Activated T-helper 1 cell treated with anti-CD3 and anti-CD28 coated beads, Interleukin-2, amount 50 U/mL, for 16 hours (primary cell): Measurements from ENCODE around the gene EVX2.

Source experiments
- DNase-seq, 2 donors: peaks; one replicate each; pipeline ENCODE4 v3.0.0-alpha.2; 2020; ENCODE audit warnings: low read depth in 1 of 2, low spot score in 1 of 2

EVX2 gene

DNA sequence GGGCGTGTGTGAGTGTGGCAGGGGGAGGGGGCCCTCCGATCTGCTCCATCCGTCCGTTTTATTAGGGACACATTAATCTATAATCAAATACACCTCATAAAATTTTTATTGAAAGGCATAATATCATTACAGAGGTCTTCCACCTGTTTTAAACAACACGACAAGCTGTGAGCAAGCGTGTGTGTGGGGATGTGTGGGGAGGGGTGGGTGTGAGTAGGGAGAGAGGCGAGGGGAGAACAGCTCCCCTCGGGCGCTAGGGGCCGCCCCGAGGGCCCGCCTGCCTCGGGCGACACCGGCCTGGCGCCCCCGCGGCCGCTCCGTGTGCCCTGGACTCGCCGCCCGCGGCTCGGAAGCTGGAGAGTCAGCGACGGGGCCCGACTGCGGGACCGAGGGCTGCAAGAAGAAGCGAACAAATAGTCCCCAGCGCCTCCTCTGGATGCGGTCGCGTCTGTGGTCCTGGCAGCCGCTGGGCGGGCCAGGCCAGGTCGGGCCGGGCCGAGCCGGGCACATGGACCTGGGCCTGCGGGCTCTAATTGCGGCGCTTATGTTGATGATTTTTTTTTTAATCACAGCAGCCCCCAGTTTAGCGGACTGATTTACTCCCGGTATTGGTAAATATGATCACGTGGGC is 38.4 kb upstream of the EVX2 start:
- no peak for DNase-seq

DNA sequence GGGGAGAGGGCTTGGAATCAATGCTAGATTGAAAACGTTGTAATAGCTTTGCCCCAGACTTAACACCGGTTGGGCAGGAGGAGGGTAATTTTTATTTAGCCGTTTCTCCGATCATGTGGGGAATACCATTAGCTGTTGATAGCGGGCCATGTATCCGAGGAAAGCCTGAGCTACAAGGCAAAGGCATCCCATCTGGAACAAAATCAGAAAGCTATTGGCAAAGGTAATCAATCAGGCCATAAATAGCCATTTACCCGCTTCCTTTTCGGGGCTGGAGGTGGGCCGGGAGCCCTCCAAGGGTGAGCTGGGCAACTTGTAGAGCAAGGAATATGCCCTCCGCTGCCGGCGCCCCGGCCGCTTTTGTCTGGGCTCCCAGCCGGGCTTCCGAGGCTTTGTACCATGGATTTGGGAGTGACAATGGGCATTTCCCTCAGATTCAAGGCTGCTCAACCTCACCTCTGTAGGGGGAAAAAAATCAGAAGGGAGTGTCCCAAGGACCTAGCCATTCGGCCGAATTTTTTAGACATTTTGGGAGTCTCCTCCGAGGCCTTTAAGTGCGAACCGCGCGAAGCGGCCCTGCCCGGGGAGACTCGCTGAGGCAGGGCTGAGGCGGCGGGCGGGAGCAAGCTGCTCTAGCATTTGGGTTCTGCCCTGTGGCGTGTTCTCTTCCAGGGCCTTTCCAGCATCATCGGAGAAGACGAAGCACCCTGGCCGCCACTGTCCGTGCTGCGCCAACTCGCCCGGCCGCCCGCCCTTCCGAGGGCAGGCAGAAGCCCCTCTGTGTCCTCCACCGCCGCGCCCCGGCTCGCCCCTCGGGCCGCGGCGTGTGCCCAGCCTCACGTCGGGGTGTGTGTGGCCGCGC is 37.7 kb upstream of the EVX2 start:
- no peak for DNase-seq

DNA sequence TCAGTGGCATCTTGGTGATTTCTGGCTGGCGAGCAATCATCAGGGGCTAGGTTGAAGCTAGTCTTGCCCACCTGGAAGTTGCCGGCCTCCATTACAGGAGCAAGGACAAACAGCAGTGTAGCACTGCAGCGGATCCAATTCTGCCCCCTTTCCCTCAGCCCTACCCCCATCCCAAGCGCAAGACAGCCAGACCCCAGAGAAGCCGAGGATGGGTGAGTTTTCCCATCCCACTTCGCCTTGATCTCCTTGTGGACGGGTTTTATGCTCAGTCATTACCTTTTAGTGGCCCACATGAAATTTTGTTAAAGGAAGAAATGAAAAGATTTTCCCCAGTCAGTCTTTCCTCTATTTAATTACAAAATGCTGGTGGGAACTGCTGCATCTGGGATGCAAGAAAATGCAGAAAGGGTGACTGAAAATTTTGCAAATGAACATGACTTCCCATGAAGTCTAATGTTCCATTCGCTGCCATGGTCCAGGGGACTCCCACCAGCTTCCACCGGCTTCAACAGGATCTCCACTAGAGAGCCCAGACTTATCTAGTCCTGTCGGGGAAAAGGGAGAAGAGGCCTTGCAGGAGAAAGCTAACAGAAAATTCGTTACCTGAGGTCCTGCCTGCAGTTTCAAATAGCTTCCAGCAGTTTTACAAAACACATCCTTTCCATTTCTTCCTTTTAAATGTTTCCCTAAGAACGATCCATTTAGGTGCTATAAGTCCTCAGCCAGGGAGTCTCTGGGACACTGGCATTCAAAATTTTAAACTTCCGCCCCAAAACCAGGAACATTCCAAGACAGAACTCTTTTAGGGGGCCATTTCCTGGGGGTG is 36.8 kb upstream of the EVX2 start:
- DNase-seq: no peak

DNA sequence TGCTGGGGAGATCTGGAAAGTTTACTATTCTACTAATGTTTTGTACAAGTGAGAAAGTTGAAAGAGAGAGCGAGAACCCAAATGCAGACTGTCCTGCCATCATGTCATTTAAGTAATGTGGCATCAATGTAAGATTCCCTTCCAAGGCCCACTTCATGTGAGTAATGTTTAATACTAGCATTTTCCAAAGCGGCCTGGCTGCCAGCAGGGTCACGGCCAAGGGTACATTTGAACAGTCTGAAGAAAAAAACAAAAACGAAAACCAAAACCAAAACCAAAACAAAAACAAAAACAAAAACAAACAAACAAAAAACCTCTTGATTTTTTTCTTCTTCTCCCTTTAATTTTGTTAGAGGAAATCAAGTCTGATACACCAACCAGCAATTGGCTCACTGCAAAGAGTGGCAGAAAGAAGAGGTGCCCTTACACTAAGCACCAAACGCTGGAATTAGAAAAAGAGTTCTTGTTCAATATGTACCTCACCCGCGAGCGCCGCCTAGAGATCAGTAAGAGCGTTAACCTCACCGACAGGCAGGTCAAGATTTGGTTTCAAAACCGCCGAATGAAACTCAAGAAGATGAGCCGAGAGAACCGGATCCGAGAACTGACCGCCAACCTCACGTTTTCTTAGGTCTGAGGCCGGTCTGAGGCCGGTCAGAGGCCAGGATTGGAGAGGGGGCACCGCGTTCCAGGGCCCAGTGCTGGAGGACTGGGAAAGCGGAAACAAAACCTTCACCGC is 35.0 kb upstream of the EVX2 start:
- DNase-seq: no peak

DNA sequence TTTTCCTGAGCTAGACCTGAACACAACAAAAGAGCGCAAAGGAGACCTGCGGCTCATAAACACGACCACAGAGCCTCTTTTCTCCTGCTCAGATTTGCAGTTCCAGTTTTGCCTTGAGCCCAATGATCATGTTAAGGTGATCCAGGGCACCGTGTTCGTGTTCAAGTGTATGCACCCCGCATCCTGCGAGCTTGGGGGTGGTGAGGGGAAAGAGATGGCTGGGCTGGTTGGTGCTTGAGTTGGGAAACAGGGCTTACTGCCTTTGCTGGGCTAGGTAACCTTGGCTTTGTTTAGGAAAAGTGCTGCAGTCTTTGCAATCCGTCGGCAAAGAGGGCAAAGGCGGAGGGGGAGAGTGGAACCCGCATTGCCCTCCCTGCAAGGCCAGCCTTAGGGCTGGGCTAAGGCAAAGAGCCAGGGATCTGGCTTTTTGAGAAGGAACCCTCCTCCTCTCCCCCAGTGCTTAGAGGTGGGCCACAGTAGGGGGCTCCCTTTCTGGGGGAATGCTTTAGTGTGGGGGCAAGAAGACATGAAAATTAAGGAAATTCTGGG is 34.1 kb upstream of the EVX2 start:
- DNase-seq: no peak

DNA sequence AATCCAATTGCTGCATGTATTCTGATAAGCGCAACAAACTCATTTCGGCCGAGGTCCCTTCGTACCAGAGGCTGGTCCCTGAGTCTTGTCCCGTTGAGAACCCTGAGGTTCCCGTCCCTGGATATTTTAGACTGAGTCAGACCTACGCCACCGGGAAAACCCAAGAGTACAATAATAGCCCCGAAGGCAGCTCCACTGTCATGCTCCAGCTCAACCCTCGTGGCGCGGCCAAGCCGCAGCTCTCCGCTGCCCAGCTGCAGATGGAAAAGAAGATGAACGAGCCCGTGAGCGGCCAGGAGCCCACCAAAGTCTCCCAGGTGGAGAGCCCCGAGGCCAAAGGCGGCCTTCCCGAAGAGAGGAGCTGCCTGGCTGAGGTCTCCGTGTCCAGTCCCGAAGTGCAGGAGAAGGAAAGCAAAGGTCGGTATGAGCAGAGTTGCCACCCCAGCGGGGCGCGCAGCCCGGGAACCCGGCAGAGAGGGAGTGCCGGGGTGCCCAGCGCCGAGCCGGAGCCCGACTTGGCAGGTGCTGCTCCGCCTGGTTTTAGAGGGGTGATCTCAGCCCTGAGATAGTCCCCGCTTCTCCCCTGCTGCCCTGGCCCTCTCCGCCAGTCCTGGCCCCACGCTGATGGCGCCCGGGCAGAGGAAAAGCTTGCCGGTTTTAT is 33.5 kb upstream of the EVX2 start:
- DNase-seq: no peak

DNA sequence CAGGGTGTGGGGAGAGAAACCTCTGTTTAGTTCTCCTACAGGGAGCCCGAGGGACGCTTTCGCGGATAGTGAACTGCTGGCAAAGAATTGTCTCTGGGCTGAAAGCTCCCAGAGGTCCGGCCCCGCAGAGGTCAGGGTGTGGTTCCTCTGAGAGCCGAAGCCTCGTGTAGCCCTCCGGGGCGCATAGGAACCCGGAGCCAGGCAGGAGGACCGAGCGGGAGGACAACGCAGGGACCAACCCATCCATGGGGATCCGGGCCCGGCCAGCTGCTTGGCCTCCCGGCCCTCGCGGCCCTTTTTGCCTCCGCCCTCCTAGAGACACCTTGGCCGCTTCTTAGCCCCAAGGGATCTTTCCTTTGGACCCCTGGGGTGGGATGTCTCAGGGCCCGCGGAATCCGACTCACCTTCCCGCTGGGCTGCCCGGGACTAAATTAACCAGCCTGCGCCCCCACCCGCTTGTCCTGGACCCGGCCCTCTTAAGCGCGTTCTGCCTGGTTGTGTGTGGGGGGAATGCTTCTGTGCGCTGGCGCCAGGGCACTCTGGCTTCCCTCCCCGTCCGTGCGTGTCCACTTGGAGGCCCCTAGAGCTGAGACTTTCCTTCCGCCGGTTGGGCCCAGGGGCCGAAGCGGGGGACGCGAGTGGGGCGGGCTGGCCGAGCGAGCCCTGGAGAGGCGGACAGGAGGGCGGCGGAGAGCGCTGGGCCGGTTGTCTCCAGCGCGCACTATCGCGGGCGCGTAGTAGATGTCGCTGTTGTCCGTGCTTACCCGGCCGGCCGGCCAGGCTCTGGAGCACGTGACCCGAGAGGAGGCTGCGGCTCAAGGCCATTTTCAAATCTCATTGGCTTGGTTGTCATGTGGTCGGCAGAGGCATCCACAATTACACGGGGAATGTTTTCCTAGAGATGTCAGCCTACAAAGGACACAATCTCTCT is 32.4 kb upstream of the EVX2 start, which contains the start of gene HOXD10:
Gene HOXD10, plus strand, starts transcription at position 896 of the 931 bp plus-strand sequence. CDS start 56 bp downstream, outside the sequence.
- DNase-seq: no peak

DNA sequence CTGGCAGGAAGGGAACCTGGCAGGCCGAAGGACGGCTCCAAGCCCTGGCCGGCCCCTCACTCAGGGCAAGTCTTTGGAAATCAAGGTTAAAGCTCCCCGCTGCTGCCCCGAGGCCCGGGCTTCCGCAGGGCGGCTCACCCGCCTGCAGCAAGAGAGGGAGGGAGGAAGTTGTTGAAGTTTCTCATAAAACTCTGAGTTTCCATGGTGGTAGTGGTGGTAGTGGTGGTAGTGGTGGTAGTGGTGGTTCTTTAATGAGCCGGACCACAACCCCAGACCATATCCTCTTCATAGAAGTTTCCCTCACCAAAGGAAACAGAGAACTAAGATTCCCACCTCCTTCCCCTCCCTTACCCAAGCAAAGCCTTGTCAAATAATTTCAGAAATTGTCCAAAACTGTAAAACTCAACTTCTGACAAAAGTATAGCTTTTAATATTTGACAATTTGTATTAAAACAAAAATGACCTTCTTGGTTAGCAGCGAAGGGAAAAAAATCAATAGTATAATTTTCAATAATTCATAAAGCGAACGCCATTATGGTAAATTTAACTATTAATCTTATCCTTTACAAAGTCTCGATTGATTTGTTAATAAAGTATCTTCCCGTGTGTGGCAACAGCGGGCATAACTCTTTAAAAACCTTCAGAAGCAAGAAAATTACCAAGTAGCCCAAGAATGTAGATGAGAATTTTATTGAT is 31.3 kb upstream of the EVX2 start:
- no peak for DNase-seq

DNA sequence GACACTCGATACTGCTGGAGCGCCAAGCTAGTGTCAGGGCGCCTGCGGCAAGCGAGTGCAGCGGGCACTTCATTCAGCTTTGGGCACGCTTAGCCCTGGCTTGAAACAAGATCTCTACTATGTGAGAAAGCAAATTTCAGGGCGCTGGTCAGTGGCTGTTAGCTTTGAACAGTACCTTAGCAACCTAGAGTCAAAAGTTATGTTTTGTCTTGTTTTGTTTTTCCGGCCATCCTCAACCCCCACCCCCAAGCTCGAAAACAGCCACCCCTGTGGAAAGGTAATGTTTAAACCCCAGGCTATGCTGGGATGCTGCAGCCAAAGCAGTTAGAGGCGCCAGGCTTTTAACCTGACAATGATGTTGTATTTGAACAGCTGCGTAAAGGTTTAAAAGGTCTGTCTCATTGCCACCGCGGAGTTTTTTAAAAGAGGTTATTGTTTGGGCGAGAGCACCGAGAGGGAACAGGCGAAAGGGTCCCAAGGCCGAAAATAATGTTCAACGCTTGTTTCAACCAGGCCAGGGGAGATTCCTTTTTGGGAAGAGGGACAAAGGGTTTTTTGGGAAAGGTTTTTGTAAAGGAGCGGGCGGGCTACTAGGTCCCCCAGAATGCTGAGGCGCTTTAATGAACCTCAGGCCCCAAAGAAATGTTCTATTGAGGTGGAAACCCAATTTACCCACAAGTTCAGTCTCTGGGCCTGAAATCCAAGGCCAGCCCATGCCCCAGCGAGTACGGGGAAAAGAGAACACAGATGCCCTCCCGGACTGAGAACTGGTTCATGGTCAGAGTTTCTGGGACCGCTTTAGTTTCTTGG is 30.6 kb upstream of the EVX2 start:
- DNase-seq: no peak

DNA sequence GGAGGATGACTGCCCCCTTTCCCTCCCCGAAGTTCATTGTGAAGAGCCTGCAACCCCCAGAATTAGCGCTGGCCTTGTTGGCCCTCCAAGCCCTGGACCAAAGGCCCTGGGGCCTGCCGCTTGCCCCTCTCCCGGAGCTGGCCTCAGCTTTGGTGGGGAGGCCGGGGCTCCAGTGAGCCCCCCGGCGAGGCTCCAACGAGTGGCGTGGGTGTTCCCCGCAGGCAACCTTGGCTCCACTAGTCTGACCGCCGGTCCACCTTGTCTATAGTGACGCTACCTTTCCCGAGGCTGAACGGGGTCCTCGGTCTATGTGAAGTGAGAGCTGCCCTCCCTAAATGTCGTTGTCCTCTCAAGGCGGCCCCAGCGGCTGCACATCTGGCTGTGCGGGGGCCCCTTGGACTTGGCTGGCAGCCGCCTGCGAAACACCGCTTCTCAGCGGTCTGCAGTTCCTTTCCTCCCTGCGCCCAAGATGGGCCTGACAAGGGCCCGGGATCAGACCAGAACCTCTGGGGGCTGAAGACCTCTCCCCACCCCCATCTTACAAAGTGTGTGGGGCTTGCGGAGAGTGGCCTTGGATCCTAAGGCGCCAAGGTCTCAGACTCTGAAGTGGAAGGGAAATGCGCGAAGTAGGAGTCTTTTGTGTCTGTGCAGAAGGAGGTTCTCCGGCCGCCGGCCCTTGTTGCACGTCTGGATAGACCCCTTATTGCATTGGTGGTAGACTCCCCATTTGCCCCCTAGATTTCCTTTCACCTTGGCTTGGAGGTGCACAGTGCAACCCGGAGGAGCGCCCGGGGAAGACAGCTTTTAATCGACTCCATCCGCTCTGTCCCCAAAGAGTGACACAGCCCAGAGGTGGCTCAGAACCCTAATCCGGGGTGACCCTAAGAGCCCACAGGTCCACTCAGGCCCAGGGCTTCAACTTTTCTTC is 28.9 kb upstream of the EVX2 start:
- no peak for DNase-seq

DNA sequence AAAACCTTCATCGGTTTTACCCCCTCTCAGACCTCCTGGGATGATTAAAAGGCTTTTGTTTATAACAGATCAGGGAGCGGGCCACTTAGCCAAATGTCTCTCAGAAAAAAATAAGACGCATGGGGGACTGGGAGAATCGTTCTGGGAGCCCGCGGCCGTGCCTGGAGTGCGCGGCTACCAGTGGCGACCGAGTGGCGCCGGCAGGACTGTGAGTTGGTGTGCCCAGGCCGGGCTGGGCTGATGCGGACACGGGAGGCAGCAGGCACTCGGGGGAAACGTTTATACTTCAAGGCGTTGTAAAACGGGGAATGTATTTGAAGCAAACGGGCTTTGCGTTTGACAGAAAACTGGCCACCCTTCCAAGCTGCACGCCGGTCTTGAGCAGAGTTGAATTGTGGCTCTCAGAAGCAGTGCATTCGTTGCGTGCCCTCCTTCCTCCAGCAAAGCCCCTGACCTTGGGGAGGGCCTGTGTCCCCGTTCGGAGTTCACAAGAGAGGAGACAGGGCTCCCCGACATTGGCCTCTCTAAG is 28.1 kb upstream of the EVX2 start:
- no peak for DNase-seq

DNA sequence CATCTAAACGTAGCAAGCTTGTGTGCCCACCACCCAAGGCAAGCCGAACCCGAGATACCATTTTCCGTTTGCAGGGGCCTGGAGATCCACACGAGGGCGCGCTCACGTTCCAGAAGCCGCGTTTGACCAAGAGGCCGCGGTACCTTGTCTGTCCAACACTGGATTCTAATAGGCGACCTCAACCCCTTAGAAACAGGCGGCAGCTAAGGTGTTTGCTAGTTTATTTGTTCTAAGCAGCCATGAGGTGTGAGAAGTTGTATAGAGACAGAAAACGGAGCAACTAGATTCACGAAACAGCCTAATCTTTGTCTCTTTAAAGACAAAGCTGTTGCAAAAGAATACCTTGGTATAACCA is 27.5 kb upstream of the EVX2 start:
- no peak for DNase-seq

DNA sequence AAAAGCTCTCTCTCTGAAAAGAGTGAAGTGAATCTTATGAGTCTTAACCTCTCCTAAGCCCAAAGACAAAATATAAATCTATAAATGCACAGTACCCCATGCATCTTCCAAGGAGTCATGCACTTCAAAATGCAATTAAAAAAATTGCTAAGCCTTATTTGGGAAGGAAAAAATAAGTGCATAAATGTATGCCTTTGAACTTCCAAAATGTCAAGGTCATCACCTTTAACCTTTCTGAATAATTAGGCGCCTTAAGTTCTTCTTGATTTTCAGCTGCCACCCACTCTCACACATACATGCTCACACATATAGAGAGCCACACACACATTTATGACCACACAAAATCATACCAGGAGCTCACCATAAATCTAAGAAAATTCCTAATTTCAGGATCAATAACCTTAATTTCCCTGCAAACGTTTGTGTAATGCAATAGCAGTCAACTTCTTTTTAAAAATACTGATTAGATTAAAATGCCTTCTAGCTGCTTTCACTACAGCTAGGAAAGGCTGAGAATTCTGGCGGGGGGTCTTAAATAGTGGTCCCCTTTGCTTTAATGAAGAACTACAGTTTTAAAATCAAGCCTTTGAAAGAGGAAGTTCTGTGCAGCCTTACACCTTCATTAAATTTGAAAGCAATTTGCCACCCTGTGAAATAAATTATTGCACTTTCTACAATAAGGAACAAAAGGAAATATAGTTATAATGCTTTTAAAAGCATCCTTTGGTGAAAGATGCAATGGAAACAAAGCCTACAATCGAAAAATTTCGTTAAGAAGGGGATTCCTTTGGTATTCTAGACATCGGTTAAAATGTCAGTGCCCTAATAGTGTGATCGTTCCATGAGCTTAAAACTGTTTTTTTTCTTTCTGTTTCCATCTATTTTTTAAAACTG is 26.9 kb upstream of the EVX2 start:
- no peak for DNase-seq

DNA sequence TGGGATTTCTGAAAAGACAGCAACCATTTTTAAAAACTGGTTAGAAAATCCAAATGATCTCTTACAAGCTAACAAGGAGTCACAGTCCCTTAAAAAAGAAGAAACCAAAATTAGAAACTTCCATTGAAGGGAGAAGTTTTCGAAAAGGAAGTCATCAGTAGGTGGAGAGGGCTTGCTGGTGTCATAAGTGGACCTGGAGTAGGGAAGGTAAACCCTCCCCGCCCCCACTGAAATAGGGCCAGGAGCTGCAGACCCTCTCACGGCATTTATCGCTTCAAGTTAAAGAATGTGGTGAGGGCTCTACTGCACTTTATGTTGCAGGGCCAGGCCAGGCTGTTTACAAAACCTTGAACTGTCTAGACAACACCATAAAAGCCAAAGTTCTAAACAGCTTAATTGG is 26.2 kb upstream of the EVX2 start:
- no peak for DNase-seq

DNA sequence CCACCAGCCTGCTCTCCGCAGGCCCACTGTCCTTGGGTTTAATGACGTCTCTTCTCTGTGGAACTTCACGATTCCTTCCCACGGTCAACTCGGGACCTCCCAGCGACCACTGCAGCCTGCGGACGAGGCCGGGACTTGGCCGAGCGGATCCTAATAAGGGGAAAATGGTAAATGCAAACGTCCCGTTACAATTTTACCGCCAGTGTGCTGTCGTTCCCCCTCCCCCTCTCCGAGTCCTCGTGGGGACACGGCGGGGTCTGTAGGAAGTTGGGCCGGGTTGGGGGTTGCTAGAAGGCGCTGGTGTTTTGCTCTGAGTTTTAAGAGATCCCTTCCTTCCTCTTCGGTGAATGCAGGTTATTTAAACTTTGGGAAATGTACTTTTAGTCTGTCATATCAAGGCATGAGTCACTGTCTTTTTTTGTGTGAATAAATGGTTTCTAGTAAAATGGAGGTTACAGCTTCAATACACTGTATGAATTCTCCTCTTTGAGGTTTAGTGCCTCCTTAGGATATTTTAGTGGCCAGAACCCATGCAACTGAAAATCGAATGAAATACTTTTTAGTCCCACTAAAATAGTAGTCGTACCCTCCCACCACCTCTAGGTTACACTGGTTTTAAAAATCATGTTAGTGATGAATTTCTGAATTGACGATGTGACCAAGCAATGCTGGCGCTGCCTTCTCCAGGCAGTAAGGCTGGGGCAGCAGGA is 25.6 kb upstream of the EVX2 start:
- no peak for DNase-seq
